Calu3 (cell line): ENCODE data around the gene ITGA11. TPM values are rescaled to one million over a fixed set of nuclear protein-coding genes. Genes with fewer than 3 reads are reported as not detected.

Source experiments
- BruUV-seq: library from RNA; stranded (reverse); fragments of 400-500 nt; replicated peaks from 2 replicates; lab custom pipeline; 2021; lab: Mats Ljungman, UMichigan
- CTCF ChIA-PET: fragments of 300-600 bp; sonication (Branson Sonifier 250); formaldehyde crosslinking; loops from one replicate; lab custom pipeline; 2022; ENCODE audit warnings: antibody characterized with exemption; lab: Charles Lee
- DNase-seq: peaks from one replicate; pipeline ENCODE4 v3.0.0; 2022
- H3K27ac Mint-ChIP-seq: one replicate; pipeline ENCODE4 v1.8.0; 2022; ENCODE audit warnings: mixed read lengths; ENCODE audit not compliant: unreplicated experiment
- H3K27me3 Mint-ChIP-seq: one replicate; pipeline ENCODE4 v1.8.0; 2022; ENCODE audit warnings: mixed read lengths; ENCODE audit not compliant: unreplicated experiment
- H3K36me3 Mint-ChIP-seq: one replicate; pipeline ENCODE4 v1.8.0; 2022; ENCODE audit warnings: mild to moderate bottlenecking, moderate library complexity, mixed read lengths; ENCODE audit not compliant: insufficient read depth, unreplicated experiment
- H3K4me1 Mint-ChIP-seq: one replicate; pipeline ENCODE4 v1.8.0; 2022; ENCODE audit warnings: mild to moderate bottlenecking, low read depth, mixed read lengths; ENCODE audit not compliant: unreplicated experiment
- H3K4me3 Mint-ChIP-seq: one replicate; pipeline ENCODE4 v1.8.0; 2022; ENCODE audit warnings: mild to moderate bottlenecking, low read depth, moderate library complexity, mixed read lengths; ENCODE audit not compliant: unreplicated experiment
- H3K9me3 Mint-ChIP-seq: one replicate; pipeline ENCODE4 v1.8.0; 2022; ENCODE audit warnings: low read depth, mixed read lengths; ENCODE audit not compliant: unreplicated experiment
- CTCF ChIP-seq: fragments of 200-600 bp; IDR thresholded peaks from one replicate; pipeline ENCODE4 v1.8.0; 2022; ENCODE audit warnings: antibody characterized with exemption; ENCODE audit not compliant: unreplicated experiment
- intact Hi-C: fragments of 100-400 bp; cut with micrococcal nuclease; formaldehyde crosslinking; loops from one replicate; pipeline ENCODE4 v1.10.0; 2022; ENCODE audit not compliant: unreplicated experiment
- total RNA-seq: library from RNA; stranded (reverse); gene quantifications from 2 replicates; pipeline ENCODE4 v1.2.3, GENCODE V29; 2022

ITGA11 gene
- total RNA-seq, 1 experiment from 2014 or later: not detected

GRCh38 chr15:68356778-68357177, 75.2 kb downstream of the ITGA11 start:
- intact Hi-C loops: no loop called here
- CTCF ChIA-PET: interaction anchor here (0.7 kb wide), 1 partner anchor 14 kb away, joined by 3 read pairs; no protein-coding TSS in a partner anchor
- H3K36me3 Mint-ChIP-seq: no peaks in the 10 kb centered on the region
- no peak overlapping the region for H3K4me3 Mint-ChIP-seq
- DNase-seq: no peak
- BruUV-seq: no TSS peak
- TF ChIP-seq CTCF: no peak
- no peaks in the 10 kb centered on the region for H3K9me3 Mint-ChIP-seq
- H3K4me1 Mint-ChIP-seq: no peaks in the 10 kb centered on the region
- no peak overlapping the region for H3K27ac Mint-ChIP-seq
- H3K27me3 Mint-ChIP-seq: peaks cover 30% of the 10 kb centered on the region

GRCh38 chr15:68354923-68355322, 77.0 kb downstream of the ITGA11 start:
- intact Hi-C loops: no loop called here
- no peak for TF ChIP-seq CTCF
- Mint-ChIP-seq H3K4me1 (no peaks in the 10 kb centered on the region), H3K4me3 (no peak overlapping the region), H3K9me3 (no peaks in the 10 kb centered on the region), H3K36me3 (no peaks in the 10 kb centered on the region), H3K27me3 (peaks cover 30% of the 10 kb centered on the region), H3K27ac (no peak overlapping the region)
- no TSS peak for BruUV-seq
- CTCF ChIA-PET: interaction anchor here (0.6 kb wide), 1 partner anchor 48 kb away, joined by 3 read pairs; no protein-coding TSS in a partner anchor
- no peak for DNase-seq

- no peak overlapping the region for H3K27ac Mint-ChIP-seq
- intact Hi-C loops: no loop called here
- TF ChIP-seq CTCF: no peak
- H3K4me3 Mint-ChIP-seq: no peak overlapping the region
- CTCF ChIA-PET: no interaction called here
- BruUV-seq: no TSS peak
- peaks cover 30% of the 10 kb centered on the region for H3K27me3 Mint-ChIP-seq
- no peaks in the 10 kb centered on the region for H3K4me1 Mint-ChIP-seq
- no peaks in the 10 kb centered on the region for H3K9me3 Mint-ChIP-seq
- no peaks in the 10 kb centered on the region for H3K36me3 Mint-ChIP-seq
- DNase-seq: no peak
These were observed 77.7 kb downstream of the ITGA11 start for GRCh38 chr15:68354268-68354667.

- H3K36me3 Mint-ChIP-seq: no peaks in the 10 kb centered on the region
- H3K4me3 Mint-ChIP-seq: no peak overlapping the region
- H3K4me1 Mint-ChIP-seq: no peaks in the 10 kb centered on the region
- peaks cover 35% of the 10 kb centered on the region for H3K27me3 Mint-ChIP-seq
- intact Hi-C loops: no loop called here
- CTCF ChIA-PET: interaction anchor here (1.2 kb wide), 1 partner anchor 15 kb away, joined by 3 read pairs; no protein-coding TSS in a partner anchor
- no peak for DNase-seq
- no peak overlapping the region for H3K27ac Mint-ChIP-seq
- BruUV-seq: no TSS peak
- TF ChIP-seq CTCF: no peak
- no peaks in the 10 kb centered on the region for H3K9me3 Mint-ChIP-seq
These were observed 78.4 kb downstream of the ITGA11 start for GRCh38 chr15:68353421-68354135.
